GM20431 (cell line): ENCODE measurements around the gene SH3TC2.
"Not testable (repeated sequence)": the region's sequence is repeated elsewhere in the genome, so short reads cannot be mapped to it uniquely, and the experiment has no call there.

Source experiments
- in situ Hi-C: fragments of 300-500 bp; cut with MseI, MboI; formaldehyde crosslinking; loops from one replicate; pipeline ENCODE4 v1.15.0; 2020; ENCODE audit warnings: low sequenced_read_pairs; ENCODE audit not compliant: unreplicated experiment

The SH3TC2 gene

DNA sequence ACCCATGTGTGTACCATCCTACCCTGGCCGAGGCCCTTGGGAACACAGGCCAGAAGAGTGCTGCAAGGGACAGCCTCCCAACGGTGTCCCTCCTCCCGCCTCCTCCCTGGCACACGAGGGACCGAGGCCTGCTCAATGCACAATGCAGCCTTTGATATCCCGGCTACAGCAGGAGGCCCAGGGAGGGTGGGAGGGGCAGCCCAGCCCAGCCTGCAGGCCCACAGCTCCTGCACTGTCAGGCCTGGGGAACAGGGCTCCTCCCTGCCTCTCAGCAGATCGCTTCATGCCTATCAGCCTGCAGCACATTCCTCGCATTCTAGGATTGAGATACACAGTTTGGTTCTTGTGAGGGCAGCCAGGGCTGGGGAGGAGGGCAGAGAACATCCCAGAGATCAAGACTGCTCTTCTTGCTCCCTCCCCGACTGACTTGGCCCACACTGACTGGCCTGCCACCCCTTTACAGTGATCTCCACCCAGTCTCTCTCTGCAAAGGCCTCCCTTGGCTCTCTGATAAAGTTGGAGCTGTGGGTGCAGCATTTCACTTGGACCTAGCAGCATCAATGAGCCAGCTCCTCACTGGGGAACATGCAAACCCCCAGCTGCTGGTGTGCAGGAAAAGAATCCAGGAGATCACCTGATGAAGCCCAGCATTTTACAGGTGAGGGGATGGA, at the start of gene SH3TC2:
Gene SH3TC2, minus strand, starts transcription at position 46 of the 671 bp plus-strand sequence. Its CDS starts 40 bp downstream, at position 6.
- in situ Hi-C loops = no loop called here

DNA sequence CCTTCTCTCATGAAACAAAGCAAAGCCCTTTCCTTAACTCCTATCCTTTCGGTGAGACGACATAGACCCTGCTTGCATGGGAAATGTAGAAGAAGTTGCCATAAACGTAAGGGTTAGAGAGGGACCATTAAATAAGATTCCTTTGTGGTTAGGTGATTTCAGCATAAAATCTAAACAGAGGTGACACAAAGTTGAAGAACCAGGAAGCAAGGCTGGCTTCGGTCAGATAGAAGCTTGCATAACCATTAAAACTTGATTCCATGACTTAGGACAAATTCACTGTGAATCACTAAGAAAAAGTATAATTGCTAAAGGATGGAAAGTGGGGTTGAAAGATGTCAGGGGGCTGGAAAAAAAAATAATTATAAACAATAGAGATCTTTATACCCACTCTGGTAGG, 47.5 kb upstream of the SH3TC2 start:
- in situ Hi-C loops = no loop called here

DNA sequence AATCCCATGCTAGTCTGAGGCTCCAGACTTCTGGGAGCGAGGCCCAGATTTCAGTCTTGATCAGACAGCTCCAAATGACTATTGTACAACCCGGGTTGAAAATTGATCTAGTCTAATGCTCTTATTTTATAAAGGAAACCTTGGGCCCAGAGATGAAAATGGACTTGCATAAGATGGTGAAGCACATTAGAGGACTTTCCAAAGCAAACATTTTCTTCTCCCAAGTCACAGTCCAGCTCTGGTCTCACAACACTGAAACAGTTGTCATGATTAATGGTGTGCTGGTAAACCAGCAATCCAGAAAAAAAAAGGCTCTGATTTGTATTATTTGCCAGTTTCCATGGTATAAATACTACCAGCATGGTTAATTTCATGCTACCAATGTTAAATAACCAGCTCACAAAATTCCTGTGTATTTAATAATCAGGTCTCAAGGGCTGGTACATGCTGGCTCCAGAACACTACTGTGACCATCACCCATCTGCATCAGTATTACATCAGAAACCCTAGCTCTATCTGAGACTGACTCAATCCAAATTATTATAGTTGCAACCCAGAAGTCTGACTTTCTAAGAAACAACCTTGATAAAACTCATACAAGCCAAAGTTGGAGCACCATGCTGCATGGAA, 45.9 kb upstream of the SH3TC2 start:
- in situ Hi-C loops = no loop called here

DNA sequence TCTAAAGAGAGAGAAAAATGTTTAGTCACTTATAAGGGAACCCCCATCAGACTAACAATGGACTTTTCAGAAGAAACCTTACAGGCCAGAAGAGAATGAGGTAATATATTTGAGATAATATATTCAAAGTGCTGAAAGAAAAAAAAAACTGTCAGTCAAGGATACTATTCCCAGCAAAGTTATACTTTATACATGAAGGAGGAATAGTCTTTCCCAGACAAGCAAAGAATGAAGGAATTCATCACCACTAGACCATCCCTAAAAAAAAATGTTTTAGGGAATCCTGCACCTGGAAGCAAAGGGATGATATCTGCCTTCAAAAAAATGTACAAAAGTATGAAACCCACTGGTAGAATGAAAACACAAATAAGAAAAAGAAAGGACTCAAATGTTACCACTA, 37.5 kb upstream of the SH3TC2 start:
- in situ Hi-C loops = no loop called here

DNA sequence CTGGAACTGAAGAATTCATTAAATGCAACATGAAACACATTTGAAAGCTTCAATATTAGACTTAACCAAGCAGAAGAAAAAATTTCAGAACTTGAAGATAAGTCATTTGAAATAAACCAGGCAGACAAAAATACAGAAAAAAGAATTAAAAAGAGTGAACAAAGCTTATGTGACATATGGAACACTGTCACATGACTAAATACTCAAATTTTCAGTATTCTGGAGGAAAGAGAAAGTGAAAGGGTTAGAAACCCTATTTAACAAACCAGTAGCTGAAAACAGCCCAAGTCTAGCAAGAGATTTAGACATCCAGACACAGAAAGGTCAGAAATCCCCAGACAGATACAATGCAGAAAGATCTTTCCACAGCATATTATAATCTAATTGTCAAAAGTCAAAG, 37.1 kb upstream of the SH3TC2 start:
- in situ Hi-C loops = no loop called here

DNA sequence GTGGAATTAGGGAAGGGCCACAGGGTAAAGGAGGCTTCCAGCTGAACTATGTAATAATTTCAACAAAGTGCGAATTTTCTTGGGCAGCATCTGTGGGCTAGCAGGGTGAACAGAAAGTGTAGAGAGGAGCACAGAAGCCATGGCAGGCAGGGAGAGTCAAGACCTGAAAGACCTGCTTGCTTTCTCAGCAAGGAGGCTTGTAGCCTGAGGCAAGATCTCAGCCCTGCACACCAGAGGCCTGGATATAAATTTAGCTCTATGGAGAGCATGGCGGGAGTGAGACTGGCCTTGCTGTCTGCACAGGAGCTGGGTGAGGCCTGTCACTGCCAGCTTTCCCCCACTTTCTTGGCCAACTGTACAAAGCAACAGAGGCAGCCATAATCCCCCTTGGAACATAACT, 32.1 kb upstream of the SH3TC2 start:
- in situ Hi-C loops = no loop called here

DNA sequence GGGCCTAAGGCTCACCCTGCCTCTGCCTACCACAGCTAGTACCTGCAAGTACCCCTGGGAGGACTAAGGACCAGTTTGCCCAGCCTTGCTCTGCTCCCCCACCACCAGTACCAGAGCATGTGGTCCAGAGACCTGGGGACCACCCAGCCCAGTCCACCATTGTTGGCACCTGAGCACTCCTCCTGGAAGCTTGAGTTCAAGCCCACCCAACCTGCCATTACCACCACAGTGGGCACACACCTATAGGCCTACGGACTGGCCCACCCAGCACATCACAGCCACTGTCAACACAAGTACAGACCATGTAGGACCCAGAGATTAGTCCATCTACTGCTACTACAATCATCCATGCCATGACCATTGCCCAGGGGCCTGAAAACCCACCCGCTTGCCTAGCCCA, 30.8 kb upstream of the SH3TC2 start:
- in situ Hi-C loops = no loop called here

DNA sequence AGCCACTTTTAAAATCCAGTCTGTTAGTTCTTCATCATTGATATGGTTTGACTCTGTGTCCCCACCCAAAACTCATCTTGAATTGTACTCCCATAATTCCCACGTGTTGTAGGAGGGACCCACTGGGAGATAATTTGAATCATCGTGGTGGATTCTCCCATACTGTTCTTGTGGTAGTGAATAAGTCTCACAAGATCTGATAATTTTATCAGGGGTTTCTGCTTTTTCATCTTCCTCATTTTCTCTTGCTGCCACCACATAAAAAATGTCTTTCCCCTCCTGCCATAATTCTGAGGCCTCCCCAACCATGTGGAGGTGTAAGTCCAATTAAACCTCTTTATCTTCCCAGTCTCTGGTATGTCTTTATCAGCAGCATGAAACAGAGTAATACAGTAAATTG, 26.9 kb upstream of the SH3TC2 start:
- in situ Hi-C loops = no loop called here

DNA sequence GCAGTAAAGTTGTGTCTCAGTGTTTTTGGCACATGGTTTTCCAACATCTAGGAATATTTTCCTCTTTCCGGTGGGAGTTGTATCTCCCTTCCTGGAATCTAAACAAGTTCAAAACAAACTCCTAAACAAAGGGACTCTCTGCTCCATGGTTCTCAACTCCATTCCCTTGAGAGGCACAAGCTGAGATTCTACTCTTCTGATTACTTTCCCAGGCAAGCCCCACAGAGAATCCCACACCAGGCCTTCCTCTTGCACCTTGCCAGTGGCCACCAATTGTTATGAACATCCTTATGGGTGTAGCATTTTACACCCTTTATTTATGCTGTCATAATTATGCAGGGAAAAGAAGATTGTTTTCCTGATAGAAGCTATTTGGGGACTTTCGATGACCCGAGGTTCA, 25.8 kb upstream of the SH3TC2 start:
- in situ Hi-C loops = no loop called here

DNA sequence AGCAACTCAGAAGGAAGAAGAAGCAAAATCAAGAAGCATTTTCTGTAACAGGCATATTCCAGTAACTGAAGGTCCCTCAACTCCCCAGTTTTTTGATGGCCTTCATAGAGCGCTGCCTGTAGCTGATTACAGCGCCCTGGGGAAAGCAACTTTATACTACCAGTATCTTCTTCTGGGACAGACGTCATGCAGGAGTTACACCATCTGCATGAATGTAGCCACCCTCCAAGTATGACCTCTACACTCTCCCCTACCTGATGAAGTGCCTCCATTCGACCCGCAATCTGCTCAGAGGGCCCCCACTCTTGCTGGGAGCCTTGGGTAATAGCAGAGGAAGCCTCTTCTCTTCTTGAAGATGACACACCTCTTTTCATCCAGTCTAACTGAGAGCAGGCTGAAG, 21.0 kb upstream of the SH3TC2 start:
- in situ Hi-C loops = no loop called here

DNA sequence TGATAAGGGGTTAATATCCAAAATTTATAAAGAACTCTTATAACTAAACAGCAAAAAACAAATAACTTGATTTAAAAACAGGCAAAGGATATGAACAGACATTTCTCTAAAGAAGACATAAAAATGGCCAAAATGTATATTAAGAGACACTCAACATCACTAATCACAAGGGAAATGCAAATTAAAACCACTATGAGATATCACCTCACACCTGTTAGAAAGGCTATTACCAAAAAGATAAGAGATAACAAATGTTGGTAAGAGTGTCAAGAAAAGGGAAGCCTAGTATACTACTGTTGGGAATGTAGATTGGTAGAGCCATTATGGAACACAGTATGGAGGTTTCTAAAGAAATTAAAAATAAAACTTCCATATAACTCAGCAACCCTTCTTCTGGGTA, 19.4 kb upstream of the SH3TC2 start:
- in situ Hi-C loops = no loop called here

DNA sequence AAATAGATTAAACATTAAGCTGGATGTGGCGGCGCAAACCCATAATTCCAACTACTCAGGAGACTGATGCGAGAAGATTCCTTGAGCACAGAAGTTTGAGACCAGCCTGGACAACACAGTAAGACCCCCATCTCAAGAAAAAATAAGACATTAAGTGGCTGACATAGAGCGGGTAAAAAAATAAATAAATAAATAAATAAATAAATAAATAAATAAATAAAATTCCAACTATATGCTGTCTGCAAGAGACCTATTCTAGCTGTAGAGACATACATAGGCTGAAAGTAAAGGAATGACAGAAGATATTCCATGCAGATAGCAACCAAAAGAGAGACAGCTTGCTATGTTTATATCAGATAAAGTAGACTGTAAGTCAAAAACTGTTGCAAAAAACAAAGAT, 17.4 kb upstream of the SH3TC2 start:
- in situ Hi-C loops = no loop called here

DNA sequence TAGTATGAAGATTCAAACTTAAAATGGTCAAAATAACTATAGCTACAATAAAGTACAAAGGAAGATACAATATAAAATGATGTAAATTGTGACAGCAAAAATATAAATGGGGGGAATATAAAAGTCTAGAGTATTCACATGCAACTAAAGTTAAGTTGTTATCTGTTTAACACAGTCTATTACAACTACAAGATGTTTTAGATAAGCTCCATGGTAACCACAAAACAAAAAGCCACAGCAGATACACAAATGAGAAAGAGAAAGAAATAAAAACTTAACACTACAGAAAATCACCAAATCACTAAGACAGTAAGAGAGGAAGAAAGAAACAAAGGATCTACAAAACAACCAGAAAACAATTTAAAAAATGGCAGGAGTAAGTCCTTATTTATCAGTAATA, 17.0 kb upstream of the SH3TC2 start:
- in situ Hi-C loops = no loop called here

DNA sequence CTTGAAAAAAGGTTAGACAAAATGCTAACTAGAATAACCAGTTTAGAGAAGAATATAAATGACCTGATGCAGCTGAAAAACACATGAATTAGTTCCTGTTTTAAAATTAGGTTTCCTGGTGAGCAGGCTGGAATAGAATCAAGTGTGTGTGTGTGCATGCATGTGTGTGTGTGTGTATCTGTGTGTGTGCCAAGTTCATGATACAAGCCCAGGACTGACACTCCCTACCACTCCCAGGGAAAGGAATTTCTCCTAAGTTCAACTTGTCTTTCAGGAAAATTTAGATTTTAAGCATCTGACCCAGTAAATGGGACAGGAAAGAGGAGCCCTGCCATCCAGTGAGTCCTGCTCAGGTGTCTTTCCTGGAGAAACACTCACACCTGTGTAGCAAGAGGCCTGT, 11.2 kb upstream of the SH3TC2 start:
- in situ Hi-C loops = not testable (repeated sequence)

DNA sequence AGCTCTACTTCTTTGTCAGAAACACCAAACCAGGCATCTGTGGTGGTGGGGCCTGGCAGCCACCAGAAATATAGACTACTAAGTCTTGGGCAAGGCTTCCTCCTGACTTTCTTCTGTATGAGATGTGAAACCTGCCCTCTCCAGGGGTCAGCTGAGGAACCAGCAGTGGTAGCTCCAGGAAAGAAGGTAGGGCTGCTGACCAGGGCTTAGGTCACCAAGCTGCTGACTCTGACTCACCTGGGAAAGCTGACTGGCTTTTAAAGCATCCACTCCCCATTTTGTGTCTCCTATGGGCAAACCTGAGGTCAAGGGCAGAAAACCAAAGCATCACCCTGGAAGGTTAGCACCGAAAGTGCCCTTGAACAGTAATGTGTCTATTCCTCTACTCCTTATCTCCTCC, 10.4 kb upstream of the SH3TC2 start:
- in situ Hi-C loops = no loop called here

DNA sequence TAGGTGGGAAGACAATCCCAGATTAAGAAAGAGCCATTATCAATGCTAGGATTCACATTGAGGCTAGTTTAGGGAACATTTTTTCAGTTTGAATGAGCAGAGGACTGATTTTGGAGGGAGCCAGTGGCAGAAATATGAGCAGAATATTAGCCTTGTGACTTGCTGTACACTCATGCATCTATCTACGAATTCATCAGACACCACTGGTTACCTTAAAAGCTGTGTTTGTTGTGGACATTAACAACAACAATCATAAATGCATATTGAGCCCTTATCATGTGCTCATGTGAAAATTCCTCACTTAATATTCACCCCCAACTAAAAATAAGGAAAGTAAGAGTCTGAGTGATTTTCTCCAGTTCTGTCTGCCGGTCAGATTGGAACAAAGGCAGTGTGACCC, 9.9 kb upstream of the SH3TC2 start:
- in situ Hi-C loops = no loop called here

DNA sequence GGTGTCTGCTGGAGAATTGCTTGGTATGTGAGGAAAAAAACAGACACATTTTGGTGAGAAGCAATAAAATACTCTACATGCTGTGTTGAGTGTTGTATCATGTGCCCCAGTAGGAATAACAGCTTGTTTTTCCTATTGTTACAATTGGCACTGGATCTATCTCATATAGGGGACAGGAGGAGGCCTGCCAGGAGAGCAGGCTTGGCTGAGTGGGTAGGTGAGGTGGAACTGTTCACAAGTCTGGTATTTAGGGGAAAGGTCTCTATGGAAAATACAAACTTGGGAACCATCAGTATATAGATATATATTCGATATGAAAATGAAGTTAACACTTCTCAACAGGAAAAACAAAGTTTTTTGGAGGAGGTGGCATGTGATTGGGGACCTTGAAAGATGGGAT, 9.5 kb upstream of the SH3TC2 start:
- in situ Hi-C loops = no loop called here

DNA sequence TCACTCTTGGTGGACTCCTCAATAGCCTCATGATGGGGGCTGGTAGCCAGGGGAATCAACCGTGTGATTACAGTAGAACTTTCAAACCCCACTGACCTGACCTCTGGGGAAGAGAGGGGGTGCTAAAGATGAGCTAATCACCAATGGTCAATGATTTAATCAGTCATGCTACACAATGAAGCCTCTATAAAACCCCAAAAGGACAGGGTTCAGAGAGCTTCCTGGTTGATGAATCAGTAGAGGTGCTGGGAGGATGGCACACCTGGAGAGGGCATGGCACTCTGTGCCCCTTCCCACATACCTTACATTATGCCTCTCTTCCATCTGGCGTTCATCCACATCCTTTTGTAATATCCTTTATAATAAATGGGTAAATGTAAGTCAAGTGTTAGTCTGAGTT, 8.9 kb upstream of the SH3TC2 start:
- in situ Hi-C loops = no loop called here

DNA sequence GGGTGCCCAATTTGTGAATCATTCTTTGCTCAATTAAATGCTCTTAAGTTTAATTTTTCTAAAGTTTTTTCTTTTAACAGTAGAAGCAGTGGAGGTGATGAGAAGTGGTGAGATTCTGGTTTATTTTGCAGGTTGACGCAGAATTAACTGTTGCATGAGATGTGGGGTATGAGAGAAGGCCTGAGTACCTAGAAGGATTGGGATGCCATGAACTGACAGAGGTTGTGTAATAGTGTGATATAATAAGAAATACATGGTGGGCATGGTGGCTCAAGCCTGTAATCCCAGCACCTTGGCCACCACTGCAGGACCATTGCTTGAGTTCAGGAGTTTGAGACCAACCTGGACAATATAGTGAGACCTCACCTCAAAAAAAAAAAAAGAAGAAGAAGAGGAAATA, 8.4 kb upstream of the SH3TC2 start:
- in situ Hi-C loops = no loop called here

DNA sequence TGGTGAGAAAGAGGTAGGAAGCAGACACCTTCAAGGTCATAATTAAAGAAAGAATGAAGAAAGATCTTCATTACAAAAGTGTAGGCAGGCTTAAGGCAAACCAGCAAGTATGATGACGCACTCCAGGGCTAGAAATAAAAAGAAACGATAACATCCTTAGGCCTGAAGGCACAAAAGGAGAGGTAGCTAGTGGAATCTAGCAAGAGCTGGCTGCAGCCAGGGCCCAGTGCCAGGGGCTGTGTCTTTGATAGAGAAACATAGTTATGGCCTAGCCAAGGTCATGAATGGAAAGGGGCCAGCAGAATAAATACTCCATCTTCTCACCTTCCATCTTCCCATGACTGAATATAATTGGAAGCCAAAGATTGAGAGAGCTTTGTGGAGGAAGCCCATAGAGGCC, 6.8 kb upstream of the SH3TC2 start:
- in situ Hi-C loops = no loop called here

DNA sequence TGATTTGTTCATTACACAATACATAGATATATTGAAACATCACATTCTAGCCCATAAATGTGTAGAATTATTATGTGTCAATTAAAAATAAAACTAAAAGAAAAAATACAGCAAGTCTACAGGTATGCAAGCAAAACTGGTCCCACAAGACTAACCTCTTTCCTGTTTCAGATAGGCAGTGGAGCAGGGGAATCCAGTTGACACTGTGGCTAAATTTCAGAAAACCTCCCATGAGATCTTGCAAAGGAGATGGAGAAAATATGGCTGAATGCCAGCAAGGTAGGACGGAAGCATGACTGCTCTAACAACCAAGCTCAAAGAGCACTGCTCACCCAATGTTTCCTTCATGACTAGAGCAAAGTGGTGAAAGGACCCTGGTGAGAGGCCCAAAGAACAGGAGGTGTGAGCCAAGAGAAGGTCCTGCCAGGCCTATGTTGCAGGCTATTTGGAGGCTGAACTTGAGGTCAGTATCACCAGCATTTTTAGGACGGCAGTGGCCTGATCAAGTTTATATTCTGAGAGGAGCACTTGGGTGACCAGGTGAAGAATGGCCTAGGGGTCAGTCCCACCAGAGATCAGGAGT, 1.1 kb upstream of the SH3TC2 start:
- in situ Hi-C loops = no loop called here
